Large intestine (tissue), 3 donors: ENCODE data around the gene YIPF7. TPM values are rescaled to one million over a fixed set of nuclear protein-coding genes. Genes with fewer than 3 reads are reported as not detected.

ENCODE experiments used
- DNase-seq, 2 donors: peaks; one replicate each; pipeline versions ENCODE4 v3.0.0 to v3.0.0-alpha.2; 2013
- H3K27ac ChIP-seq: one replicate; pipeline ENCODE4 v1.5.1; 2013; ENCODE audit warnings: low read length
- H3K27me3 ChIP-seq: 2 replicates; pipeline ENCODE4 v1.6.1; 2013; ENCODE audit warnings: low read length; ENCODE audit not compliant: control insufficient read depth, insufficient read depth
- H3K36me3 ChIP-seq: 2 replicates; pipeline ENCODE4 v1.6.1; 2013; ENCODE audit warnings: low read length; ENCODE audit not compliant: control insufficient read depth, insufficient read depth
- H3K4me1 ChIP-seq: one replicate; pipeline ENCODE4 v1.6.1; 2013; ENCODE audit warnings: low read length; ENCODE audit not compliant: control insufficient read depth, insufficient read depth
- H3K4me3 ChIP-seq: one replicate; pipeline ENCODE4 v1.5.1; 2013; ENCODE audit warnings: low read length
- H3K9me3 ChIP-seq: one replicate; pipeline ENCODE4 v1.6.1; 2013; ENCODE audit warnings: mild to moderate bottlenecking, low read depth, low read length, moderate library complexity; ENCODE audit not compliant: control insufficient read depth
- WGBS: methylation state at CpG from one replicate; pipeline ENCODE4 v1.1.5; 2013; ENCODE audit warnings: low lambda C conversion rate; ENCODE audit not compliant: insufficient coverage; 5-methylcytosine and 5-hydroxymethylcytosine counted together
- polyA plus RNA-seq: library from polyadenylated mRNA; unstranded; fragments of 120-200 nt; gene quantifications from one replicate; pipeline ENCODE4 v1.2.1, GENCODE V29; 2013

YIPF7 gene
- polyA plus RNA-seq, 1 donor = 0.22 TPM

GRCh38 chr4:44629280-44629866 is 22.1 kb downstream of the YIPF7 start:
- H3K4me3 ChIP-seq = no peak overlapping the region
- H3K27ac ChIP-seq = no peak overlapping the region
- H3K4me1 ChIP-seq = no peaks in the 10 kb centered on the region
- H3K27me3 ChIP-seq = no peaks in the 10 kb centered on the region
- DNase-seq = peak; percentile 7 to 21
- H3K36me3 ChIP-seq = no peaks in the 10 kb centered on the region
- WGBS = 0% methylated on average over 1 of the region's 2 CpGs
- no peaks in the 10 kb centered on the region for H3K9me3 ChIP-seq

- Histone ChIP-seq H3K4me3 (no peak overlapping the region), H3K9me3 (no peaks in the 10 kb centered on the region), H3K27me3 (no peaks in the 10 kb centered on the region), H3K36me3 (no peaks in the 10 kb centered on the region), H3K27ac (no peak overlapping the region), H3K4me1 (no peaks in the 10 kb centered on the region)
- DNase-seq = no peak
- no CpG with 5 or more reads among the region's 1 CpG for WGBS
These were observed 27.7 kb downstream of the YIPF7 start for GRCh38 chr4:44623676-44624075.

GRCh38 chr4:44616621-44617020 is 34.8 kb downstream of the YIPF7 start:
- H3K9me3 ChIP-seq = no peaks in the 10 kb centered on the region
- no peaks in the 10 kb centered on the region for H3K27me3 ChIP-seq
- H3K4me3 ChIP-seq = no peak overlapping the region
- no peaks in the 10 kb centered on the region for H3K4me1 ChIP-seq
- no peak for DNase-seq
- H3K27ac ChIP-seq = no peak overlapping the region
- no peaks in the 10 kb centered on the region for H3K36me3 ChIP-seq
- 100% methylated on average over 1 of the region's 1 CpG for WGBS

GRCh38 chr4:44583393-44583792 is 68.0 kb downstream of the YIPF7 start:
- DNase-seq = no peak
- H3K36me3 ChIP-seq = no peaks in the 10 kb centered on the region
- H3K9me3 ChIP-seq = no peaks in the 10 kb centered on the region
- no peaks in the 10 kb centered on the region for H3K4me1 ChIP-seq
- no CpG with 5 or more reads among the region's 3 CpGs for whole genome bisulfite sequencing
- no peak overlapping the region for H3K4me3 ChIP-seq
- no peak overlapping the region for H3K27ac ChIP-seq
- no peaks in the 10 kb centered on the region for H3K27me3 ChIP-seq

GRCh38 chr4:44580231-44580630 is 71.2 kb downstream of the YIPF7 start:
- DNase-seq = no peak

GRCh38 chr4:44578954-44579353 is 72.5 kb downstream of the YIPF7 start:
- no peaks in the 10 kb centered on the region for H3K27me3 ChIP-seq
- H3K4me3 ChIP-seq = no peak overlapping the region
- no peaks in the 10 kb centered on the region for H3K4me1 ChIP-seq
- DNase-seq = no peak
- no peaks in the 10 kb centered on the region for H3K36me3 ChIP-seq
- H3K9me3 ChIP-seq = no peaks in the 10 kb centered on the region
- no peak overlapping the region for H3K27ac ChIP-seq
- 43% methylated on average over 1 of the region's 1 CpG for WGBS

More at GRCh38 chr4:44580231-44580630, 71.2 kb downstream of the YIPF7 start:
- no peak overlapping the region for H3K27ac ChIP-seq
- H3K4me1 ChIP-seq = no peaks in the 10 kb centered on the region
- no peak overlapping the region for H3K4me3 ChIP-seq
- H3K9me3 ChIP-seq = no peaks in the 10 kb centered on the region
- no peaks in the 10 kb centered on the region for H3K36me3 ChIP-seq
- H3K27me3 ChIP-seq = no peaks in the 10 kb centered on the region

Other genes starting within 250 kb of the YIPF7 start
- 0.78 TPM for gene KCTD8, start 202.8 kb downstream of the YIPF7 start, polyA plus RNA-seq
- gene GUF1, start 26.8 kb upstream of the YIPF7 start, polyA plus RNA-seq = 30.0 TPM
- gene GNPDA2, start 74.9 kb upstream of the YIPF7 start, polyA plus RNA-seq = 17.9 TPM